WTC11 (cell line): ENCODE results near the gene MTHFD1L.

ENCODE experiments used
- ATF2 ChIP-seq: sonication (generic); formaldehyde crosslinking; IDR thresholded peaks from 2 replicates; pipeline ENCODE4 v1.8.1; 2022; ENCODE audit warnings: low read depth, missing genetic modification reagents, borderline replicate concordance
- CREM ChIP-seq: sonication (generic); formaldehyde crosslinking; IDR thresholded peaks from 2 replicates; pipeline ENCODE4 v1.8.1; 2022; ENCODE audit warnings: mild to moderate bottlenecking, missing genetic modification reagents, moderate library complexity
- NR1H2 ChIP-seq: sonication (generic); formaldehyde crosslinking; IDR thresholded peaks from 2 replicates; pipeline ENCODE4 v1.9.0; 2021; ENCODE audit warnings: mild to moderate bottlenecking, moderate library complexity, missing genetic modification reagents
- ZBTB21 ChIP-seq: sonication (generic); formaldehyde crosslinking; IDR thresholded peaks from 2 replicates; pipeline ENCODE4 v1.8.1; 2023; ENCODE audit warnings: mild to moderate bottlenecking, missing genetic modification reagents, borderline replicate concordance
- ZNF232 ChIP-seq: sonication (generic); formaldehyde crosslinking; IDR thresholded peaks from 2 replicates; pipeline ENCODE4 v1.8.0; 2022; ENCODE audit warnings: mild to moderate bottlenecking, missing genetic modification reagents
- TF ChIP-seq, protein P1 (sequence below): sonication (generic); formaldehyde crosslinking; IDR thresholded peaks from 2 replicates; pipeline ENCODE4 v1.8.0; 2022; ENCODE audit warnings: mild to moderate bottlenecking, missing genetic modification reagents
- TF ChIP-seq, protein P2 (sequence below): sonication (generic); formaldehyde crosslinking; IDR thresholded peaks from 2 replicates; pipeline ENCODE4 v1.8.1; 2023; ENCODE audit warnings: mild to moderate bottlenecking, missing genetic modification reagents, moderate library complexity
- TF ChIP-seq, protein P3 (sequence below): fragments of 200-600 bp; IDR thresholded peaks from 2 replicates; pipeline ENCODE4 v1.8.0; 2022; ENCODE audit warnings: antibody characterized with exemption

DNA sequence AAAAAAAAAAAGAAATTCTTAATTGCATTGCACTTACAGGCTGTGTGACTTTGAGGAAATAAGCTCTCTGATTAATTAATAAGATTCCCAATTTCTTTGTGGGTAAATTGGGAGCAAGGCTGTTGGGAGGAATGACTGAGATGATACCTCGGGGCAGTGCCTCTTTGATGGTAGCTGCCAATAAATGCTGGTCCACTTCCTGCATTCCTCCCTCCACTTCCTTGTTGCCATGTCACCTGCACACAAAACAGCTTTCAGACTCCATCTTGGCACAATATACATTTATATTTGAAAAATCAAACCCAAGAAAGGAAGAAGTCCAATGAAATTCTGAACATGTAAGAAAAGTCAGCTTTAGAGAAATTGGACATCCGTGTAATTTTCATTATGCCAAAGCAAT, 45.1 kb downstream of the MTHFD1L start:
- TF ChIP-seq, protein P1, sequence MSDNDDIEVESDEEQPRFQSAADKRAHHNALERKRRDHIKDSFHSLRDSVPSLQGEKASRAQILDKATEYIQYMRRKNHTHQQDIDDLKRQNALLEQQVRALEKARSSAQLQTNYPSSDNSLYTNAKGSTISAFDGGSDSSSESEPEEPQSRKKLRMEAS (CRISPR knock-in tag): no peak
- TF ChIP-seq NR1H2 (CRISPR knock-in tag): no peak
- TF ChIP-seq, protein P2, sequence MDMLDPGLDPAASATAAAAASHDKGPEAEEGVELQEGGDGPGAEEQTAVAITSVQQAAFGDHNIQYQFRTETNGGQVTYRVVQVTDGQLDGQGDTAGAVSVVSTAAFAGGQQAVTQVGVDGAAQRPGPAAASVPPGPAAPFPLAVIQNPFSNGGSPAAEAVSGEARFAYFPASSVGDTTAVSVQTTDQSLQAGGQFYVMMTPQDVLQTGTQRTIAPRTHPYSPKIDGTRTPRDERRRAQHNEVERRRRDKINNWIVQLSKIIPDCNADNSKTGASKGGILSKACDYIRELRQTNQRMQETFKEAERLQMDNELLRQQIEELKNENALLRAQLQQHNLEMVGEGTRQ (CRISPR knock-in tag): no peak
- no peak for TF ChIP-seq CREM (CRISPR knock-in tag)
- TF ChIP-seq, protein P3, sequence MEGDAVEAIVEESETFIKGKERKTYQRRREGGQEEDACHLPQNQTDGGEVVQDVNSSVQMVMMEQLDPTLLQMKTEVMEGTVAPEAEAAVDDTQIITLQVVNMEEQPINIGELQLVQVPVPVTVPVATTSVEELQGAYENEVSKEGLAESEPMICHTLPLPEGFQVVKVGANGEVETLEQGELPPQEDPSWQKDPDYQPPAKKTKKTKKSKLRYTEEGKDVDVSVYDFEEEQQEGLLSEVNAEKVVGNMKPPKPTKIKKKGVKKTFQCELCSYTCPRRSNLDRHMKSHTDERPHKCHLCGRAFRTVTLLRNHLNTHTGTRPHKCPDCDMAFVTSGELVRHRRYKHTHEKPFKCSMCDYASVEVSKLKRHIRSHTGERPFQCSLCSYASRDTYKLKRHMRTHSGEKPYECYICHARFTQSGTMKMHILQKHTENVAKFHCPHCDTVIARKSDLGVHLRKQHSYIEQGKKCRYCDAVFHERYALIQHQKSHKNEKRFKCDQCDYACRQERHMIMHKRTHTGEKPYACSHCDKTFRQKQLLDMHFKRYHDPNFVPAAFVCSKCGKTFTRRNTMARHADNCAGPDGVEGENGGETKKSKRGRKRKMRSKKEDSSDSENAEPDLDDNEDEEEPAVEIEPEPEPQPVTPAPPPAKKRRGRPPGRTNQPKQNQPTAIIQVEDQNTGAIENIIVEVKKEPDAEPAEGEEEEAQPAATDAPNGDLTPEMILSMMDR: no peak
- TF ChIP-seq ZBTB21: no peak
- no peak for TF ChIP-seq ATF2 (CRISPR knock-in tag)
- no peak for TF ChIP-seq ZNF232 (CRISPR knock-in tag)
